ENCODE results near the gene PLCB4. TPM values are rescaled to one million over a fixed set of nuclear protein-coding genes. Genes with fewer than 3 reads are reported as not detected.

PLCB4 gene
- total RNA-seq, 1 donor from 2014 or later, result 53.3 TPM

DNA sequence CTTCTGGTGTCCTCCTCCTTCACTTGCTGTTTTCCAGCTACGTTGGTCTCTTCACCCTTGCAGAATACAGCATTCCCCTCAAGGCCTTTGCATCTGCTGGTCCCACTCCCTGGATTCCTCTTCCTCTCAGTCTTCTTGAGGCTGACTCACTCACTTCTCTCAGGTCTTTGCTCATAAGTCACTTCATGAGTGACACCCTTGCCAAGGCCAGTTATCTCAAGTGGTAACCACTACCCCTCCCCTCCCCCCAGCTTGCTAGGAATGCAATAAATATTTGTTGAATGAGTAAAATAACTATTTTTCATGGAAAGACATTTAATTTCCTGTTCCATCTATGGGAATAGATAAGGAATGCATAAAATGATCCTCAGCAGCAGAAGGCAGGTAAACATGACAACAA is 131.7 kb downstream of the PLCB4 start:
- H3K36me3 Mint-ChIP-seq (ENCODE audit: low read depth), result peaks cover 3% of the 10 kb centered on the region
- H3K4me1 Mint-ChIP-seq, result peaks cover 58% of the 10 kb centered on the region
- H3K27ac Mint-ChIP-seq (ENCODE audit: unreplicated experiment), result peak overlapping the region; percentile 59
- peaks cover 4% of the 10 kb centered on the region for H3K9me3 Mint-ChIP-seq
- H3K27me3 Mint-ChIP-seq (ENCODE audit: low read depth), result no peaks in the 10 kb centered on the region
- TF ChIP-seq CTCF (conservative IDR thresholded peaks at IDR 0.05), result no peak
- H3K4me3 Mint-ChIP-seq, result no peak overlapping the region
- DNase-seq (ENCODE audit: low read depth, low spot score), result no peak

DNA sequence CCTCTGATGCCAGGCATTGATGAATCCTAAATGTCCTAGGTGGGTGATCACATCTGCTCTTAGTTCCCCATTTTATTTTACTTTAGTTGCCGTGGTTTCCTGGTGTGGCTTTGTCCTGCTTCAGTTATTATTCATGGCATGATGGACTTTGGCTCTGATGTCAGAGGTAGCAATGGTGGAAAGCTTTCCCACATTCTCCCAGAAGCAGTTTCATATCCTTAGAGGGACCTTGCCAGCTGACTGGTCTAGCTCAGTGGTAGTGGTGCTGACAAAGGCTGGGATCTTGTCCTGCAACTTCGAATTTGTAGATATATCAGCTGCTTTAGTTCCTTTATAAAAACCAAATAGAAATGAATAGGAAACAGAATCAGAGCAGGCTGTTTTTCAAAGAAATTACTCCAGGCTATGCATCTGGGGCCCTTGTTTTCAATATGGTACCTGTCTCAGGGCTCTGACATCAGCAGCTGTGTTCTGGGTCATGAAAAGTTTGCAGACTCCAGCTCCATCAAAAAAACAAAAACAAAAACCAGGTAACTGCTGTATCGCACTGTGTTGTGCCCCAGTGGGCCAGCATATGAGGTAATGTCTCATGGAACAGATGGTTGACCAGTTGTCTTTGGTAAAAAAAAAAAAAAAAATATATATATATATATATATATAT is 133.7 kb downstream of the PLCB4 start:
- H3K27me3 Mint-ChIP-seq (ENCODE audit: low read depth), result no peaks in the 10 kb centered on the region
- no peaks in the 10 kb centered on the region for H3K36me3 Mint-ChIP-seq (ENCODE audit: low read depth)
- H3K27ac Mint-ChIP-seq (ENCODE audit: unreplicated experiment), result no peak overlapping the region

GRCh38 chr20:9203081-9203447 is 134.2 kb downstream of the PLCB4 start:
- H3K36me3 Mint-ChIP-seq (ENCODE audit: low read depth), result no peaks in the 10 kb centered on the region
- H3K9me3 Mint-ChIP-seq, result peaks cover 4% of the 10 kb centered on the region
- no peak for DNase-seq (ENCODE audit: low read depth, low spot score)
- TF ChIP-seq CTCF (conservative IDR thresholded peaks at IDR 0.05), result no peak
- H3K27ac Mint-ChIP-seq (ENCODE audit: unreplicated experiment), result no peak overlapping the region
- H3K4me3 Mint-ChIP-seq, result no peak overlapping the region
- H3K27me3 Mint-ChIP-seq (ENCODE audit: low read depth), result no peaks in the 10 kb centered on the region
- H3K4me1 Mint-ChIP-seq, result peaks cover 59% of the 10 kb centered on the region

More for the DNA sequence above, 133.7 kb downstream of the PLCB4 start:
- no peak for DNase-seq (ENCODE audit: low read depth, low spot score)
- peaks cover 58% of the 10 kb centered on the region for H3K4me1 Mint-ChIP-seq
- no peak overlapping the region for H3K4me3 Mint-ChIP-seq
- TF ChIP-seq CTCF (conservative IDR thresholded peaks at IDR 0.05), result no peak
- H3K9me3 Mint-ChIP-seq, result peaks cover 4% of the 10 kb centered on the region

DNA sequence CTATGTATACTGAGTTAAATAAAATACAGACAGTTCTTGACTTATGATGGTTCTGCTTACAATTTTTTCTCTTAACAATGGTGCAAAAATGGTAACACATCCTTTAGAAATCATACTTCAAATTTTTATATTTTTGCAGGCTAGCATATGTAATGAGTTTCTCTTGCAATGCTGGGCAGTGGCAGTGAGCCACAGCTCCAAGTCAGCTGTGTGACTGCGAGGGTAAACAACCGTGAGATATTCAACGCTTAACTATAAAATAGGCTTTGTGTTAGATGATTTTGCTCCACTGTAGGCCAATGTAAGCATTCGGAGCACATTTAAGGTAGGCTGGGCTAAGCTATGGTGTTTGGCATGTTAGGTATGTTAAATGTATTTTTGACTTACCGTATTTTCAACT is 136.1 kb downstream of the PLCB4 start:
- Mint-ChIP-seq H3K27ac (ENCODE audit: unreplicated experiment) (no peak overlapping the region), H3K9me3 (peaks cover 2% of the 10 kb centered on the region), H3K4me3 (no peak overlapping the region), H3K27me3 (ENCODE audit: low read depth) (no peaks in the 10 kb centered on the region), H3K4me1 (peaks cover 54% of the 10 kb centered on the region), H3K36me3 (ENCODE audit: low read depth) (no peaks in the 10 kb centered on the region)
- no peak for DNase-seq (ENCODE audit: low read depth, low spot score)
- TF ChIP-seq CTCF (conservative IDR thresholded peaks at IDR 0.05), result no peak

DNA sequence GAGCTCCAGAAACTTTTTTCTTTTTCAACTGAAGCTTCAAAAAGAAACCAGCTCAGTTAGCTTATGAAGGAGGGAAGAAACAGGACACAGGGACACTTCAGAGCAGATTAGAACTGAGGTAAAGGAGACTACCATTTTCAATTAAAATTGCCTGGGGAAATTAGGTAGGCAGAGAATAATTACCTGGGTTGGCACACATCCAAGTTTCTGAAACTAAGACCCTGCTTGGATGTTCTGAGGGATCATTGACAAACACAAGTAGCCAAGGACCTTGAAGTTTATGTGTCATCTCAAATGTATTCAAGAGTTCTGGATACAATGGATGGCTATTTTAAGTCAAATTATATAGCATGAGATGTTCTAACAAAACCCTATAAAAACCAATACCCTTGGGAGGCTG is 137.6 kb downstream of the PLCB4 start:
- TF ChIP-seq CTCF (conservative IDR thresholded peaks at IDR 0.05), result no peak
- Mint-ChIP-seq H3K27me3 (ENCODE audit: low read depth) (no peaks in the 10 kb centered on the region), H3K27ac (ENCODE audit: unreplicated experiment) (no peak overlapping the region), H3K36me3 (ENCODE audit: low read depth) (no peaks in the 10 kb centered on the region), H3K9me3 (peaks cover 2% of the 10 kb centered on the region), H3K4me3 (no peak overlapping the region), H3K4me1 (peaks cover 60% of the 10 kb centered on the region)
- DNase-seq (ENCODE audit: low read depth, low spot score), result no peak

Measured in neural crest cell (in vitro differentiated cells).